BE2C (cell line): Measurements from ENCODE around the gene CSPG4.
"Not testable (repeated sequence)": the region's sequence is repeated elsewhere in the genome, so short reads cannot be mapped to it uniquely, and the experiment has no call there.

ENCODE experiments used
- DNase-seq: peaks from one replicate; pipeline ENCODE4 v3.0.0-alpha.2; 2020
- H3K27me3 ChIP-seq: fragments of 250-450 bp; sonication (Bioruptor Pico); 2 replicates; pipeline ENCODE4 v1.5.1; 2020; ENCODE audit warnings: mild to moderate bottlenecking
- H3K36me3 ChIP-seq: fragments of 250-450 bp; sonication (Bioruptor Pico); 2 replicates; pipeline ENCODE4 v1.5.1; 2020; ENCODE audit warnings: mild to moderate bottlenecking
- H3K4me1 ChIP-seq: fragments of 250-450 bp; sonication (Bioruptor Pico); 2 replicates; pipeline ENCODE4 v1.5.1; 2020
- H3K4me3 ChIP-seq: 2 replicates; pipeline ENCODE4 v1.5.1; 2011; ENCODE audit warnings: low read depth, low read length
- H3K9me3 ChIP-seq: fragments of 250-450 bp; sonication (Bioruptor Pico); 2 replicates; pipeline ENCODE4 v1.5.1; 2020
- CTCF ChIP-seq: IDR thresholded peaks from 2 replicates; pipeline ENCODE4 v1.5.1; 2012; ENCODE audit warnings: mild to moderate bottlenecking, low read depth, low read length

Gene CSPG4

GRCh38 chr15:75682181-75683135 lies 30.2 kb downstream of the CSPG4 start:
- no peaks in the 10 kb centered on the region for H3K9me3 ChIP-seq
- no peak for TF ChIP-seq CTCF
- H3K36me3 ChIP-seq: no peaks in the 10 kb centered on the region
- DNase-seq: no peak
- no peak overlapping the region for H3K4me3 ChIP-seq
- no peaks in the 10 kb centered on the region for H3K27me3 ChIP-seq
- no peaks in the 10 kb centered on the region; the same call in none of the 2 replicates for H3K4me1 ChIP-seq

GRCh38 chr15:75680007-75680789 lies 32.5 kb downstream of the CSPG4 start:
- no peaks in the 10 kb centered on the region for H3K27me3 ChIP-seq
- no peaks in the 10 kb centered on the region for H3K9me3 ChIP-seq
- TF ChIP-seq CTCF: no peak
- no peak for DNase-seq
- no peaks in the 10 kb centered on the region; the same call in 1 of the 2 replicates for H3K4me1 ChIP-seq
- no peaks in the 10 kb centered on the region for H3K36me3 ChIP-seq
- no peak overlapping the region for H3K4me3 ChIP-seq

- not testable (repeated sequence) for H3K9me3 ChIP-seq, H3K4me1 ChIP-seq, H3K27me3 ChIP-seq, DNase-seq, H3K36me3 ChIP-seq, H3K4me3 ChIP-seq
Observed at GRCh38 chr15:75678324-75678690, 34.3 kb downstream of the CSPG4 start.

- Histone ChIP-seq H3K4me1 (peaks cover 12% of the 10 kb centered on the region), H3K4me3 (no peak overlapping the region), H3K27me3 (no peaks in the 10 kb centered on the region), H3K36me3 (no peaks in the 10 kb centered on the region), H3K9me3 (no peaks in the 10 kb centered on the region)
- DNase-seq: no peak
- TF ChIP-seq CTCF: no peak
Observed at GRCh38 chr15:75677465-75678323, 35.0 kb downstream of the CSPG4 start.

- no peak for DNase-seq
- H3K4me3 ChIP-seq: no peak overlapping the region
- H3K9me3 ChIP-seq: no peaks in the 10 kb centered on the region
- TF ChIP-seq CTCF: no peak
- H3K4me1 ChIP-seq: peaks cover 16% of the 10 kb centered on the region
- H3K36me3 ChIP-seq: no peaks in the 10 kb centered on the region
- H3K27me3 ChIP-seq: no peaks in the 10 kb centered on the region
Observed at GRCh38 chr15:75676688-75677464, 35.8 kb downstream of the CSPG4 start.
